Esophagus squamous epithelium (tissue), 4 donors: Measurements from ENCODE around the gene WHAMM.

ENCODE experiments used
- POLR2A ChIP-seq, 4 donors: fragments of 450-650 bp; IDR thresholded peaks; one replicate each; pipeline ENCODE4 v1.6.1; 2017; ENCODE audit warnings: antibody characterized with exemption in 4 of 4, mild to moderate bottlenecking in 4 of 4, moderate library complexity in 3 of 4
- TF ChIP-seq, protein P1 (sequence below), 6 experiments: fragments of 450-650 bp in 4 of 6; fragments of 200-600 bp in 2 of 6; sonication (generic) in 2 of 6; IDR thresholded peaks; one replicate each; pipeline ENCODE4 v1.5.1; 2016 to 2019; ENCODE audit warnings: antibody characterized with exemption in 6 of 6, mild to moderate bottlenecking in 4 of 6, moderate library complexity in 4 of 6

- TF ChIP-seq POLR2A (IDR thresholded peaks at IDR 0.05), result no peak
- TF ChIP-seq, protein P1, sequence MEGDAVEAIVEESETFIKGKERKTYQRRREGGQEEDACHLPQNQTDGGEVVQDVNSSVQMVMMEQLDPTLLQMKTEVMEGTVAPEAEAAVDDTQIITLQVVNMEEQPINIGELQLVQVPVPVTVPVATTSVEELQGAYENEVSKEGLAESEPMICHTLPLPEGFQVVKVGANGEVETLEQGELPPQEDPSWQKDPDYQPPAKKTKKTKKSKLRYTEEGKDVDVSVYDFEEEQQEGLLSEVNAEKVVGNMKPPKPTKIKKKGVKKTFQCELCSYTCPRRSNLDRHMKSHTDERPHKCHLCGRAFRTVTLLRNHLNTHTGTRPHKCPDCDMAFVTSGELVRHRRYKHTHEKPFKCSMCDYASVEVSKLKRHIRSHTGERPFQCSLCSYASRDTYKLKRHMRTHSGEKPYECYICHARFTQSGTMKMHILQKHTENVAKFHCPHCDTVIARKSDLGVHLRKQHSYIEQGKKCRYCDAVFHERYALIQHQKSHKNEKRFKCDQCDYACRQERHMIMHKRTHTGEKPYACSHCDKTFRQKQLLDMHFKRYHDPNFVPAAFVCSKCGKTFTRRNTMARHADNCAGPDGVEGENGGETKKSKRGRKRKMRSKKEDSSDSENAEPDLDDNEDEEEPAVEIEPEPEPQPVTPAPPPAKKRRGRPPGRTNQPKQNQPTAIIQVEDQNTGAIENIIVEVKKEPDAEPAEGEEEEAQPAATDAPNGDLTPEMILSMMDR (IDR thresholded peaks at IDR 0.05), result no peak
Observed at GRCh38 chr15:82839136-82839535, 29.7 kb downstream of the WHAMM start.
